GM12878 (cell line): ENCODE measurements around the gene ADGRB2. TPM values are rescaled to one million over a fixed set of nuclear protein-coding genes. Genes with fewer than 3 reads are reported as not detected.

Source experiments
- ATAC-seq: fragments of 200-7000 bp; cut with Tn5 transposase; 3 replicates; pipeline ENCODE4 v1.9.1; 2020; ENCODE audit warnings: mild to moderate bottlenecking, moderate library complexity
- BruUV-seq: library from RNA; stranded (reverse); fragments of 400-500 nt; replicated peaks from 2 replicates; lab custom pipeline; 2021; lab: Mats Ljungman, UMichigan
- CTCF ChIA-PET: fragments of 300-600 bp; sonication (Branson Sonifier 250); formaldehyde crosslinking; extraction: SDS; loops from one replicate; lab custom pipeline; 2021; ENCODE audit warnings: inconsistent platforms; lab: Yijun Ruan, JAX
- POLR2A ChIA-PET: fragments of 350-600 bp; formaldehyde crosslinking; extraction: SDS; loops from one replicate; lab custom pipeline; 2021; ENCODE audit warnings: inconsistent platforms; lab: Charles Lee
- RAD21 ChIA-PET: fragments of 300-600 bp; sonication (Branson Sonifier 250); formaldehyde crosslinking; loops from one replicate; lab custom pipeline; 2023; ENCODE audit warnings: antibody characterized with exemption; ENCODE audit not compliant: unreplicated experiment; lab: Charles Lee
- SMC1A ChIA-PET: fragments of 300-600 bp; sonication (Branson Sonifier 250); formaldehyde crosslinking; loops from one replicate; lab custom pipeline; 2023; ENCODE audit not compliant: unreplicated experiment, uncharacterized antibody; lab: Charles Lee
- DNase-seq: peaks from one replicate; pipeline ENCODE4 v3.0.0-alpha.2; 2011; ENCODE audit warnings: low read depth, low spot score
- FAIRE-seq: peaks from 3 replicates; lab custom pipeline; 2011; peaks lifted over from hg19 to GRCh38; lab: Jason Lieb, UNC
- H2AFZ ChIP-seq: 2 replicates; pipeline ENCODE4 v1.6.0; 2011; ENCODE audit warnings: low read depth, low read length, control low read depth; ENCODE audit not compliant: control insufficient read depth
- H3K27ac ChIP-seq: 2 replicates; pipeline ENCODE4 v1.5.1; 2011; ENCODE audit warnings: control low read depth; ENCODE audit not compliant: control insufficient read depth, insufficient read depth
- H3K27me3 ChIP-seq, 2 experiments: replicated peaks in 1 of 2; 2 replicates each; pipeline versions ENCODE4 v1.6.0 to v1.6.1; 2011; ENCODE audit warnings: low read length in 1 of 2; ENCODE audit not compliant: control insufficient read depth in 2 of 2, insufficient read depth in 2 of 2
- H3K36me3 ChIP-seq, 2 experiments: 2 replicates each; pipeline ENCODE4 v1.5.1; 2011; ENCODE audit warnings: low read length in 1 of 2; ENCODE audit not compliant: control insufficient read depth in 2 of 2, insufficient read depth in 2 of 2
- H3K4me1 ChIP-seq: 2 replicates; pipeline ENCODE4 v1.6.1; 2011; ENCODE audit warnings: mild to moderate bottlenecking, low read length, moderate library complexity, mixed read lengths; ENCODE audit not compliant: control insufficient read depth, insufficient read depth
- H3K4me2 ChIP-seq: 2 replicates; pipeline ENCODE4 v1.6.0; 2011; ENCODE audit warnings: control low read depth; ENCODE audit not compliant: control insufficient read depth, insufficient read depth
- H3K4me3 ChIP-seq: fragments of 200-600 bp; sonication (generic); 2 replicates; pipeline ENCODE4 v1.5.1; 2016
- H3K79me2 ChIP-seq: 2 replicates; pipeline ENCODE4 v1.6.0; 2011; ENCODE audit warnings: low read length; ENCODE audit not compliant: control insufficient read depth, insufficient read depth
- H3K9ac ChIP-seq: 2 replicates; pipeline ENCODE4 v1.8.0; 2011; ENCODE audit warnings: low read length, control low read depth, mixed read lengths; ENCODE audit not compliant: control insufficient read depth, insufficient read depth
- H3K9me3 ChIP-seq: replicated peaks from 3 replicates; pipeline ENCODE4 v1.5.1; 2011; ENCODE audit warnings: mild to moderate bottlenecking, low read length; ENCODE audit not compliant: control insufficient read depth, insufficient read depth
- H4K20me1 ChIP-seq: 2 replicates; pipeline ENCODE4 v1.6.0; 2011; ENCODE audit not compliant: control insufficient read depth, insufficient read depth
- ASH2L ChIP-seq: fragments of 300-600, 200-600 bp; sonication (generic); IDR thresholded peaks from 2 replicates; pipeline ENCODE4 v1.6.1; 2017; ENCODE audit warnings: low read depth, mild to moderate bottlenecking, borderline replicate concordance
- CHD2 ChIP-seq: IDR thresholded peaks from 2 replicates; pipeline ENCODE4 v1.6.1; 2011; ENCODE audit warnings: low read depth, low read length, improper control_type of control experiment, borderline replicate concordance
- CTCF ChIP-seq, 3 experiments: IDR thresholded peaks in 2 of 3; conservative IDR thresholded peaks in 1 of 3; 2 replicates each; pipeline ENCODE4 v1.5.1; 2011; ENCODE audit warnings: low read depth in 3 of 3, low read length in 3 of 3, mild to moderate bottlenecking in 3 of 3, control low read depth in 2 of 3, moderate library complexity in 2 of 3, inconsistent platforms in 1 of 3, mixed read lengths in 1 of 3; ENCODE audit not compliant: control insufficient read depth in 2 of 3, insufficient read depth in 1 of 3; ENCODE audit errors: extremely low read depth in 1 of 3
- FOS ChIP-seq: IDR thresholded peaks from 3 replicates; pipeline ENCODE4 v1.6.1; 2011; ENCODE audit warnings: borderline replicate concordance; ENCODE audit not compliant: insufficient read length; ENCODE audit errors: extremely low read depth
- HDAC6 ChIP-seq: fragments of 200-600 bp; sonication (generic); IDR thresholded peaks from one replicate; pipeline ENCODE4 v1.8.0; 2017; ENCODE audit warnings: antibody characterized with exemption; ENCODE audit not compliant: unreplicated experiment
- IKZF2 ChIP-seq, 2 experiments: fragments of 450-650 bp; IDR thresholded peaks; 2 replicates each; pipeline ENCODE4 v1.6.1; 2017; ENCODE audit warnings: mild to moderate bottlenecking in 2 of 2, moderate library complexity in 2 of 2
- LARP7 ChIP-seq: fragments of 450-650 bp; IDR thresholded peaks from 2 replicates; pipeline ENCODE4 v1.6.1; 2017; ENCODE audit warnings: mild to moderate bottlenecking
- MAX ChIP-seq: IDR thresholded peaks from 2 replicates; pipeline ENCODE4 v1.6.1; 2012; ENCODE audit warnings: low read depth, low read length, improper control_type of control experiment
- NFYA ChIP-seq: IDR thresholded peaks from 2 replicates; pipeline ENCODE4 v1.6.1; 2011; ENCODE audit warnings: low read depth, mild to moderate bottlenecking, low read length, improper control_type of control experiment, borderline replicate concordance
- NR2F1 ChIP-seq: fragments of 450-650 bp; conservative IDR thresholded peaks from 2 replicates; pipeline ENCODE4 v1.6.1; 2017; ENCODE audit warnings: mild to moderate bottlenecking
- PML ChIP-seq: IDR thresholded peaks from 2 replicates; pipeline ENCODE4 v1.6.1; 2012; ENCODE audit warnings: low read length, inconsistent platforms
- RB1 ChIP-seq: fragments of 450-650 bp; formaldehyde crosslinking; IDR thresholded peaks from 2 replicates; pipeline ENCODE4 v1.6.1; 2017; ENCODE audit warnings: mild to moderate bottlenecking, borderline replicate concordance
- RELB ChIP-seq: fragments of 450-650 bp; IDR thresholded peaks from 2 replicates; pipeline ENCODE4 v1.6.1; 2017; ENCODE audit warnings: low read depth, mild to moderate bottlenecking, moderate library complexity
- SIN3A ChIP-seq: IDR thresholded peaks from 2 replicates; pipeline ENCODE4 v1.6.1; 2012; ENCODE audit warnings: low read depth, low read length, improper control_type of control experiment
- USF1 ChIP-seq: IDR thresholded peaks from 2 replicates; pipeline ENCODE4 v1.6.1; 2011; ENCODE audit warnings: borderline replicate concordance, low read depth, mild to moderate bottlenecking, moderate library complexity, mixed read lengths, low read length; ENCODE audit not compliant: insufficient read depth; ENCODE audit errors: extremely low read length
- ZNF384 ChIP-seq: IDR thresholded peaks from 2 replicates; pipeline ENCODE4 v1.6.1; 2012; ENCODE audit warnings: low read depth, mild to moderate bottlenecking, low read length, improper control_type of control experiment, borderline replicate concordance
- WGBS: methylation state at CpG from one replicate; pipeline ENCODE4 v1.1.6; 2016; ENCODE audit warnings: low lambda C conversion rate; ENCODE audit not compliant: insufficient replicate concordance, insufficient coverage; ENCODE audit errors: missing lambda C conversion rate; 5-methylcytosine and 5-hydroxymethylcytosine counted together
- in situ Hi-C: fragments of 300-500 bp; cut with MboI; formaldehyde crosslinking; loops from 9 replicates; pipeline ENCODE4 v1.14.3; 2018; ENCODE audit warnings: mixed read lengths
- intact Hi-C: fragments of 100-400 bp; cut with micrococcal nuclease; formaldehyde crosslinking; loops from one replicate; pipeline ENCODE4 v1.14.2; 2022; ENCODE audit not compliant: unreplicated experiment
- polyA plus RNA-seq, 11 experiments: library from polyadenylated mRNA; depleted of rRNA in 4 of 11; unstranded in 6 of 11; stranded (reverse) in 5 of 11; fragments of >200 nt; fragmentation: Nextera tagmentation in 4 of 11; fragmentation: Illumina TruSeq in 1 of 11; extraction: Ambion mirVana in 4 of 11; extraction: Trizol in 1 of 11; gene quantifications; 1 replicate in 1 of 11; 2 replicates in 10 of 11; pipeline versions ENCODE4 v1.2.1 to v1.2.3, GENCODE V29; 2011 to 2016; ENCODE audit warnings: inconsistent platforms in 2 of 11, missing spikeins in 2 of 11, low read depth in 1 of 11
- total RNA-seq, 4 experiments: library from RNA; depleted of rRNA in 3 of 4; stranded (reverse); fragments of >200 nt in 3 of 4; fragmentation: Illumina TruSeq in 1 of 4; extraction: Trizol in 1 of 4; gene quantifications; 2 replicates each; pipeline versions ENCODE4 v1.2.1 to v1.2.3, GENCODE V29; 2013 to 2021

Gene ADGRB2
- total and polyA plus RNA-seq, 10 of the 15 experiments (the other 5 are each of a cell fraction or from before 2014, with no cell fraction given) = 0.11 to 0.33 (median 0.18) TPM; not detected in 4

- DNase-seq = no peak
- no peak for ATAC-seq
- no peak for FAIRE-seq
- Histone ChIP-seq H3K36me3 (no peaks in the 10 kb centered on the region), H3K79me2 (no peaks in the 10 kb centered on the region), H2AFZ (no peak overlapping the region), H4K20me1 (no peaks in the 10 kb centered on the region), H3K9me3 (no peaks in the 10 kb centered on the region), H3K27ac (no peak overlapping the region), H3K9ac (no peak overlapping the region), H3K4me2 (no peak overlapping the region), H3K27me3 (peaks cover 0 to 4% of the 10 kb centered on the region in 2 experiments), H3K4me3 (no peak overlapping the region), H3K4me1 (no peaks in the 10 kb centered on the region)
- no TSS peak for BruUV-seq
- SMC1A ChIA-PET = interaction anchor here (1.0 kb wide), 1 partner anchor 87 kb away, joined by 5 read pairs; no protein-coding TSS in a partner anchor
- 16% methylated on average over 2 of the region's 2 CpGs for WGBS
- CTCF ChIA-PET = interaction anchor here (0.6 to 1.8 kb wide), 3 partner anchors 131 to 168 kb away, joined by 3 to 5 read pairs (median 3); no protein-coding TSS in a partner anchor
- intact Hi-C loops (no loop called here), in situ Hi-C loops (loop anchor here (5.0 kb wide), 1 partner anchor 138 kb away; no protein-coding TSS in a partner anchor)
- POLR2A ChIA-PET = interaction anchor here (1.1 kb wide), 1 partner anchor 11 kb away, joined by 3 read pairs; no protein-coding TSS in a partner anchor
- RAD21 ChIA-PET = interaction anchor here (0.6 kb wide), 1 partner anchor 278 kb away, joined by 5 read pairs; the partner anchor contains the start of gene TMEM39B
- no peak for TF ChIP-seq IKZF2 (IDR thresholded peaks at IDR 0.05)
- no peak for TF ChIP-seq RB1
- TF ChIP-seq CHD2 = no peak
- no peak for TF ChIP-seq NFYA
- no peak for TF ChIP-seq PML
- no peak for TF ChIP-seq NR2F1
- no peak for TF ChIP-seq FOS
- TF ChIP-seq CTCF (IDR thresholded peaks at IDR 0.05 in 2 of 3, conservative IDR thresholded peaks at IDR 0.05 in 1 of 3; ENCODE audit: control insufficient read depth in 2 of 3, extremely low read depth in 1 of 3, insufficient read depth in 1 of 3, low read depth in 3 of 3, low read length in 3 of 3) = no peak
- no peak for TF ChIP-seq ASH2L
- TF ChIP-seq RELB = no peak
- no peak for TF ChIP-seq SIN3A
- TF ChIP-seq HDAC6 = no peak
- no peak for TF ChIP-seq USF1
- no peak for TF ChIP-seq ZNF384
- TF ChIP-seq LARP7 = no peak
- no peak for TF ChIP-seq MAX
Measured at GRCh38 chr1:31795096-31795675, 31.0 kb upstream of the ADGRB2 start.
